Left renal cortex interstitium (tissue), 4 donors: ENCODE measurements around the gene UNK. TPM values are rescaled to one million over a fixed set of nuclear protein-coding genes. Genes with fewer than 3 reads are reported as not detected.

Source experiments
- DNase-seq, 4 donors: peaks; one replicate each; pipeline ENCODE4 v3.0.0-alpha.2; 2013; ENCODE audit warnings: low read depth in 4 of 4, low spot score in 2 of 4, missing footprints in 1 of 4
- polyA plus RNA-seq, 4 donors: library from polyadenylated mRNA; unstranded; fragments of 120-200 nt; gene quantifications; one replicate each; pipeline ENCODE4 v1.2.1, GENCODE V29; 2013; ENCODE audit not compliant: insufficient read length in 4 of 4

UNK gene
- polyA plus RNA-seq, 4 donors = 32.5 to 55.4 (median 44.9) TPM

GRCh38 chr17:75817571-75817970 is 33.0 kb downstream of the UNK start:
- no peak for DNase-seq

GRCh38 chr17:75818326-75818885 is 33.8 kb downstream of the UNK start:
- DNase-seq = no peak

- no peak for DNase-seq
These were observed 34.5 kb downstream of the UNK start for GRCh38 chr17:75819116-75819515.

GRCh38 chr17:75819678-75820077 is 35.1 kb downstream of the UNK start:
- DNase-seq = no peak

GRCh38 chr17:75820094-75821080 is 35.8 kb downstream of the UNK start:
- no peak for DNase-seq

GRCh38 chr17:75821552-75821951 is 36.9 kb downstream of the UNK start:
- DNase-seq = no peak

- DNase-seq = no peak
These were observed 37.7 kb downstream of the UNK start for GRCh38 chr17:75822119-75822799.

- no peak for DNase-seq
These were observed 38.2 kb downstream of the UNK start for GRCh38 chr17:75822800-75823166.

GRCh38 chr17:75823257-75824041 is 38.8 kb downstream of the UNK start:
- DNase-seq = no peak

GRCh38 chr17:75824050-75824552 is 39.5 kb downstream of the UNK start:
- no peak for DNase-seq

- DNase-seq = no peak
These were observed 40.1 kb downstream of the UNK start for GRCh38 chr17:75824666-75825065.

- no peak for DNase-seq
These were observed 40.5 kb downstream of the UNK start for GRCh38 chr17:75825149-75825552.

- no peak for DNase-seq
These were observed 41.3 kb downstream of the UNK start for GRCh38 chr17:75825748-75826370.

GRCh38 chr17:75826561-75827307 is 42.1 kb downstream of the UNK start:
- no peak for DNase-seq

- DNase-seq = no peak
These were observed 42.9 kb downstream of the UNK start for GRCh38 chr17:75827308-75828075.

GRCh38 chr17:75828076-75828400 is 43.4 kb downstream of the UNK start:
- no peak for DNase-seq

GRCh38 chr17:75828741-75829140 is 44.1 kb downstream of the UNK start:
- no peak for DNase-seq

- no peak for DNase-seq
These were observed 45.1 kb downstream of the UNK start for GRCh38 chr17:75829747-75830146.
